Urinary bladder (tissue), 4 donors: Measurements from ENCODE around the gene MINDY3. TPM values are rescaled to one million over a fixed set of nuclear protein-coding genes. Genes with fewer than 3 reads are reported as not detected.
"Not testable (repeated sequence)": the region's sequence is repeated elsewhere in the genome, so short reads cannot be mapped to it uniquely, and the experiment has no call there.

Experiments used
- DNase-seq: peaks from one replicate; pipeline ENCODE4 v3.0.0-alpha.2; 2015; ENCODE audit errors: extremely low spot score
- H3K27ac ChIP-seq: one replicate; pipeline ENCODE4 v1.5.1; 2013; ENCODE audit warnings: low read depth, mild to moderate bottlenecking, moderate library complexity
- H3K36me3 ChIP-seq: one replicate; pipeline ENCODE4 v1.6.1; 2013; ENCODE audit warnings: mild to moderate bottlenecking, moderate library complexity; ENCODE audit not compliant: insufficient read depth
- H3K4me1 ChIP-seq: one replicate; pipeline ENCODE4 v1.6.1; 2013; ENCODE audit warnings: mild to moderate bottlenecking, moderate library complexity; ENCODE audit not compliant: insufficient read depth
- H3K4me3 ChIP-seq: one replicate; pipeline ENCODE4 v1.5.1; 2013; ENCODE audit warnings: low read depth, low read length
- WGBS: extraction: QIAGEN DNeasy Blood & Tissue Kit; methylation state at CpG from one replicate; pipeline ENCODE4 v1.1.7; 2013; 5-methylcytosine and 5-hydroxymethylcytosine counted together
- polyA plus RNA-seq: library from polyadenylated mRNA; stranded (reverse); fragments of 200-250 nt; gene quantifications from one replicate; pipeline ENCODE4 v1.2.3, GENCODE V29; 2013
- total RNA-seq: library from RNA; depleted of rRNA; stranded (reverse); fragments of >200 nt; gene quantifications from one replicate; pipeline ENCODE4 v1.2.3, GENCODE V29; 2014
- donor health status: healthy with polysubstance abuse.
- donor health status: healthy.

MINDY3 gene
- total and polyA plus RNA-seq, 2 donors: 23.6 to 70.7 TPM

- no peak overlapping the region for H3K27ac ChIP-seq
- DNase-seq: no peak
- WGBS: 97% methylated on average over 4 of the region's 4 CpGs
- no peaks in the 10 kb centered on the region for H3K36me3 ChIP-seq
- H3K4me3 ChIP-seq: no peak overlapping the region
- no peaks in the 10 kb centered on the region for H3K4me1 ChIP-seq
Measured at GRCh38 chr10:15792777-15793176, 67.5 kb downstream of the MINDY3 start.

DNA sequence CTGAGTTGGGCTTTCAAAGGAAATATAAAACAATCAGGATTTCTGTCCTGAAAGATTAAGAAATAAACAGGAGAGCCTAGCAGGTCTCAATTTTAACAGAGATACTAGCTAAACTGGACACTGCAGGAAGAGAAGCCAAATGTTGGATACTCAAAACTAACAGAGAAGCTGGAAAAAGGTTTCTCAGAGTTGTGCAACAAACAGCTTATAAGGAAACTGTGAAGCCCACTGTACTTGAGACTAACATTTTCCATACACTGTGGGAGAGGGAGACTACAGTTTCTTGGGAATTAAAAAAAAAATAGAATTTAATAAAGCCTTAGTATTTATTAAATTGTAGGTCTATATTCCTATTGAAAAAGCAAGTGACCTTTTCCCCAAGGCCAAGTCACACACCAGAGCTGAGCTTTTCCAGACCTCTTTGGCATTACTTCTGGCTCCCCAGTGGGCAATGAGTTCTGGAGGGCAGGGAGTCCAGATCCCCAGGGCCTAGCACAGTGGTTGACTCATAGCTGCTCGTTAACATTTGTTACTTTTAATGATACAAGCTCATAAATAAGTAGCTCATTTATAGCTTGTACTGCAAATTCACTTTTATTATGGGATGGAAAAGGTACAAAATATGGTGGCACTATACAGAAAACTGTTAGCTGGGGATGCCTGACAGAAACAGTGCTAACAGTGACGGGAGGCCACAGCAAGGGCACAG lies 68.3 kb downstream of the MINDY3 start:
- Histone ChIP-seq H3K4me3 (no peak overlapping the region), H3K36me3 (no peaks in the 10 kb centered on the region), H3K4me1 (no peaks in the 10 kb centered on the region), H3K27ac (no peak overlapping the region)
- WGBS: 39% methylated on average over 2 of the region's 2 CpGs
- DNase-seq: no peak

- no peaks in the 10 kb centered on the region for H3K4me1 ChIP-seq
- no peak for DNase-seq
- 78% methylated on average over 1 of the region's 1 CpG for WGBS
- H3K36me3 ChIP-seq: no peaks in the 10 kb centered on the region
- H3K4me3 ChIP-seq: no peak overlapping the region
- H3K27ac ChIP-seq: no peak overlapping the region
Measured at GRCh38 chr10:15789793-15790525, 70.3 kb downstream of the MINDY3 start.

DNA sequence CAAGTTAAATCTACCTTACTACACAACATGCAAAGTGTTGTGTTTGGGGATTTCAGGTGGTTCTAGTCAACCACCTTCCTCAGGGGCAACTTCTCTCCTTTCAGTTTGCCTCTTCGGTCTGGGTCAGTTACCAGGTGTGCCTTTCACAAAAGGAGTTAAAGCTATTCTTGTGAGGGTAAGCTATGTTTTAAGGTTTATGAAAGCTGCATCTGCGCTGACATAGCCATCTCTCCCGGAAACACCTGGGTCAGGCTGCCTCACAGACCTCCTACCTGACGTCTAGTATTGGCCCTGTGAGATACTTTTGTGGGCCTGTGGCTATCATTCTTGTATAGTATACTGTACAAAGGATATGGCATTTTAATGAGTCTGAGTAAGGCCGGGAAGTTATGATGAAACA lies 72.9 kb downstream of the MINDY3 start:
- WGBS: 91% methylated on average over 5 of the region's 5 CpGs
- no peak overlapping the region for H3K4me3 ChIP-seq
- no peak for DNase-seq
- H3K4me1 ChIP-seq: no peaks in the 10 kb centered on the region
- H3K27ac ChIP-seq: no peak overlapping the region
- no peaks in the 10 kb centered on the region for H3K36me3 ChIP-seq

DNA sequence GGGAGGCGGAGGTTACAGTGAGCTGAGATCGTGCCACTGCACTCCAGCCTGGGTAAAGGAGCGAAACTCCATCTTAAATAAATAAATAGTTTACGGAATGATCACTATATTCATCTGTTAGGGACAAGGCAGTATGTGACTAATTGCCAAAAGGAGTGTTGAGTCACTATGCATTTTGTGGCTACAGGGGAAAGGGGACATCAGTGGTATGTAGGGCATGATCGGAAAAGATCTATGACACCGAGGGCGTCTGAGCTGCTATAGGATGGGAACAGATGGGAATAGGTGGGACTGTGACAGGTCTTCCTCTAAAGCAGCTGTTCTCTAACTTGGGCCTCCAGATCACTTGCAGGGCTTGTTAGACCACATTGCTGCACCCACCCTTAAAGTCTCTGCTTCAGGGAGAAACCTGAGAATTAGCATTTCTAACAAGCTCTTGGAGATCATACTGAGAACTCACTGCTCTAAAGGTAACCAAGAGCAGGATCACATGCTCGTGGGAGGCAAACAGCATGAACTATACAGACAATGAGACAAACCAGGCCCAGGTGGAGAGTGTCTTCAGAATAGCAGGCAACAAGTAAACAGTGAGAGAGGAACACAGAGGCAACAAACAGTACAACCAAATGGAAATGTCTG lies 75.5 kb downstream of the MINDY3 start:
- 91% methylated on average over 8 of the region's 8 CpGs for WGBS
- no peak overlapping the region for H3K27ac ChIP-seq
- H3K4me3 ChIP-seq: no peak overlapping the region
- DNase-seq: no peak
- no peaks in the 10 kb centered on the region for H3K4me1 ChIP-seq
- H3K36me3 ChIP-seq: no peaks in the 10 kb centered on the region

GRCh38 chr10:15783941-15784636 lies 76.2 kb downstream of the MINDY3 start:
- WGBS: 74% methylated on average over 5 of the region's 5 CpGs
- H3K4me3 ChIP-seq: no peak overlapping the region
- no peak for DNase-seq
- no peaks in the 10 kb centered on the region for H3K36me3 ChIP-seq
- no peak overlapping the region for H3K27ac ChIP-seq
- H3K4me1 ChIP-seq: no peaks in the 10 kb centered on the region

DNA sequence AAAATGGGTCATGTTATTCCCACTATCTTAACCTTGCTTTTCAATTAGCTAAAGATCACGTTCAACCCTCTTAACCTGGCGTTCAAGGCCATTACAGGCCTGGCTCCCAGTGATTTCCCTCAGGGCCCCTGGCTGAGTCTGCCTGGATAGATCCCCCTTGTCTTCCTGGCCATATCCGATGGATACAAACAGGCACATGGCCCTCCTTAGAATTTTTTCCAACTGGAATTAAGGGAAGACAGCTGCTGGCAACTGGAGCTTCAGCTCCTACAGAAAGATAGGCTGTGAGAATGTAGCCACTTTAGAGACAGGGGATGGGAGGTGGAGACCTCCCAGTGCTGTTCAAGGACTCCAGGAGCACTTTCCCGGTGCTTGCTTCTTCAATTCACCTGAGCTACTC lies 77.5 kb downstream of the MINDY3 start:
- Histone ChIP-seq H3K4me1 (no peaks in the 10 kb centered on the region), H3K4me3 (no peak overlapping the region), H3K36me3 (peaks cover under 1% of the 10 kb centered on the region), H3K27ac (no peak overlapping the region)
- DNase-seq: no peak
- 68% methylated on average over 4 of the region's 4 CpGs for WGBS

- Histone ChIP-seq H3K27ac (no peak overlapping the region), H3K4me1 (no peaks in the 10 kb centered on the region), H3K36me3 (peaks cover 2% of the 10 kb centered on the region), H3K4me3 (no peak overlapping the region)
- DNase-seq: no peak
- WGBS: 97% methylated on average over 7 of the region's 7 CpGs
Measured at GRCh38 chr10:15781381-15781960, 78.8 kb downstream of the MINDY3 start.

DNA sequence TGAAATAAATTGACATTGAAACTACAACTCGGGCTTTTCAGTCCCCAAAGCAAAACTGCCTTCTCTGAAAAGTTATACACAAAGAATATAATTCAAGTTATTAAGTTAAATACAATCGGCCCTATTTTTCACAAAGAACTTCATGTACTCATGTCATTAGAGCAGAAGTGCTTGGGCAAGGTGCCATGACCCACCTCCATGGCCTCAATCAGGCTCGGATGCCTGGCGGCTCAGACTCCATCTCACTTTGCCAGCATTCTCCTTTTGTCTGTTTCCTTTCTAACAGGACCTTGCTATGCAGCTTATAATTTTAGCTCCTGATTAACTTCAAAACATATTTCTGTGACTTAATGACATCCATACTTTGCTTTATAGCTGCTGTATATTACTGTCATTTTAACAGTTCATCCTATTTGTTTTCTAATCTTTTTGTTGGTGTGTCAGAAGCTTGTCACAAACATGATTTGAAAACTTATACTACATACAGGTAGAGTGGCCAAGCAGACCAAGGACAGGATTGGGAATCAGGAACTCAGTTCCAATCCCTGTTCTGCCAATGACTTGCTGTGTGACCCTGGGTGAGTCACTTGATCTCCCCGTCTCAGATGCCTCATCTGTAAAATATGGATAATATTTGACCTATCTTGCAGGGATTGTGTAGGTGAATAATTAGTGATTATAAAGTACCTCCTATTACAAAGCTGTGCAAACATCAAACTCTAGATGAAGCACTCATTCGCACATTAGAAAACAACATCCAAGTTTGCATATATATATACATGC lies 79.8 kb downstream of the MINDY3 start:
- no peak for DNase-seq
- no peaks in the 10 kb centered on the region for H3K4me1 ChIP-seq
- H3K27ac ChIP-seq: no peak overlapping the region
- 72% methylated on average over 6 of the region's 6 CpGs for WGBS
- H3K4me3 ChIP-seq: no peak overlapping the region
- peaks cover 2% of the 10 kb centered on the region for H3K36me3 ChIP-seq

DNA sequence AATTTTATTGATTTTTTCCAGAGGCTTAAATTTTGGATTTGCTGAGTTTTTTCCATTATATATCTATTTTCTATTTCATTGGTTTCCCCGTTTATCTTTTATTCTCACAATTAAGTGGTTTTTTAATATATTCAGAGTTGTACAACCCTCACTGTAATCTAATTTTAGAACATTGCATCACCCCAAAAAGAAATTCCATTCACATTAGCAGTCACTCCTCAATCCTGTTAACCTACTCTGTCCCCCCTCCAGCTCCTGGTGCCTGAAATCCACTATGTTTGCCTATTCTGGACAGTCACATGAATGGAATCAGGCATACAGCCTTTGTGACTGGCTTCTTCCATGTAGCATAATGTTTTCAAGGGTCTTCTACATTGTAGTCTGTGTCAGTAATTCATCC lies 84.8 kb downstream of the MINDY3 start:
- Histone ChIP-seq H3K36me3 (peaks cover 2% of the 10 kb centered on the region), H3K4me1 (no peaks in the 10 kb centered on the region), H3K4me3 (no peak overlapping the region), H3K27ac (no peak overlapping the region)
- 89% methylated on average over 1 of the region's 1 CpG for WGBS
- no peak for DNase-seq

GRCh38 chr10:15774534-15774933 lies 85.8 kb downstream of the MINDY3 start:
- DNase-seq, H3K36me3 ChIP-seq, H3K27ac ChIP-seq, H3K4me1 ChIP-seq, H3K4me3 ChIP-seq: not testable (repeated sequence)
- 88% methylated on average over 4 of the region's 4 CpGs for WGBS

DNA sequence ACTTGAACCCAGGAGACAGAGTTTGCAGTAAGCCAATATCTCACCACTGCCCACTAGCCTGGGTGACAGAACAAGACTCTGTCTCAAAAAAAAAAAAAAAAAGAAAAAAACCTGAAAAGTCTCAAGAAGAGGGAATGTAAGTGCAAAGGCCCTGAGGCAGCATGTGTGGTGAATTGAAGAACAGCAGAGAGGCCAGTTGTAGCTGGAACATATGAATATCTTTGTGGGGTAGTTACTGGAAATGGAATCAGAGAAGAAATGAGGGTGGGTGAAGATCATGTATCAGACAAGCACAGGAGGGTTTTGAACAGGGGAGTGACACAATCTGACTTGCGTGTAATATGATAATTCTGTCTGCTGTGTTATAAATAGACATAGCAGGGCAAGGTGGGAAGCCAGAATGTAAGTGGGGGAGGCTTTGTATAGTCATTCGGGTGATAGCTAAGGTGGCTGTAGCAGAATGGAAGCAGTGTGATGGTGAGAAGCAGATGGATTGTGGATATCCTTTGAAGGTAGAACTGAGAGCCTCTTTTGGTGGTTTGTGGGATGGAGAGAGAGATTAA lies 95.3 kb downstream of the MINDY3 start:
- DNase-seq: no peak
- H3K27ac ChIP-seq: no peak overlapping the region
- 91% methylated on average over 2 of the region's 2 CpGs for WGBS

More for the DNA sequence above, 95.3 kb downstream of the MINDY3 start:
- Histone ChIP-seq H3K4me1 (no peaks in the 10 kb centered on the region), H3K36me3 (no peaks in the 10 kb centered on the region), H3K4me3 (no peak overlapping the region)
